ENCODE data around the gene CALD1.

CALD1 gene

GRCh38 chr7:134825666-134826065 lies 46.2 kb downstream of the CALD1 start:
- no peaks in the 10 kb centered on the region for H3K79me2 ChIP-seq (ENCODE audit: insufficient read depth, low read length)
- no peaks in the 10 kb centered on the region for H3K4me1 ChIP-seq (ENCODE audit: insufficient read depth, low read length, severe bottlenecking)
- no peaks in the 10 kb centered on the region for H3F3A ChIP-seq (ENCODE audit: insufficient read depth, low read length)
- TF ChIP-seq, protein P1, sequence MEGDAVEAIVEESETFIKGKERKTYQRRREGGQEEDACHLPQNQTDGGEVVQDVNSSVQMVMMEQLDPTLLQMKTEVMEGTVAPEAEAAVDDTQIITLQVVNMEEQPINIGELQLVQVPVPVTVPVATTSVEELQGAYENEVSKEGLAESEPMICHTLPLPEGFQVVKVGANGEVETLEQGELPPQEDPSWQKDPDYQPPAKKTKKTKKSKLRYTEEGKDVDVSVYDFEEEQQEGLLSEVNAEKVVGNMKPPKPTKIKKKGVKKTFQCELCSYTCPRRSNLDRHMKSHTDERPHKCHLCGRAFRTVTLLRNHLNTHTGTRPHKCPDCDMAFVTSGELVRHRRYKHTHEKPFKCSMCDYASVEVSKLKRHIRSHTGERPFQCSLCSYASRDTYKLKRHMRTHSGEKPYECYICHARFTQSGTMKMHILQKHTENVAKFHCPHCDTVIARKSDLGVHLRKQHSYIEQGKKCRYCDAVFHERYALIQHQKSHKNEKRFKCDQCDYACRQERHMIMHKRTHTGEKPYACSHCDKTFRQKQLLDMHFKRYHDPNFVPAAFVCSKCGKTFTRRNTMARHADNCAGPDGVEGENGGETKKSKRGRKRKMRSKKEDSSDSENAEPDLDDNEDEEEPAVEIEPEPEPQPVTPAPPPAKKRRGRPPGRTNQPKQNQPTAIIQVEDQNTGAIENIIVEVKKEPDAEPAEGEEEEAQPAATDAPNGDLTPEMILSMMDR (IDR thresholded peaks at IDR 0.05; ENCODE audit: low read length): no peak
- TF ChIP-seq EZH2 (IDR thresholded peaks at IDR 0.05; ENCODE audit: borderline replicate concordance, low read length): no peak
- H4K20me1 ChIP-seq (ENCODE audit: insufficient read depth, low read length): no peaks in the 10 kb centered on the region
- no peak overlapping the region for H3K27ac ChIP-seq (ENCODE audit: low read depth, low read length, poor library complexity, severe bottlenecking)
- no peaks in the 10 kb centered on the region for H3K9me3 ChIP-seq (ENCODE audit: low read length)
- H3K9ac ChIP-seq (ENCODE audit: low read length): no peak overlapping the region
- H2AFZ ChIP-seq (ENCODE audit: low read length): no peak overlapping the region
- no peaks in the 10 kb centered on the region for H3K27me3 ChIP-seq (ENCODE audit: insufficient read depth, low read length)
- H3K4me3 ChIP-seq (ENCODE audit: low read depth, low read length, poor library complexity, severe bottlenecking): no peak overlapping the region
- no peaks in the 10 kb centered on the region; the same call in 1 of the 2 replicates for H3K9me2 ChIP-seq (ENCODE audit: low read depth, low read length)
- no peaks in the 10 kb centered on the region for H3K36me3 ChIP-seq (ENCODE audit: insufficient read depth, low read length)
- no peak overlapping the region for H3K4me2 ChIP-seq (ENCODE audit: low read length)

- no peaks in the 10 kb centered on the region for H3K79me2 ChIP-seq (ENCODE audit: insufficient read depth, low read length)
- H3K9ac ChIP-seq (ENCODE audit: low read length): no peak overlapping the region
- H3K9me2 ChIP-seq (ENCODE audit: low read depth, low read length): no peaks in the 10 kb centered on the region
- no peak overlapping the region for H2AFZ ChIP-seq (ENCODE audit: low read length)
- no peak overlapping the region for H3K4me2 ChIP-seq (ENCODE audit: low read length)
- no peak for TF ChIP-seq EZH2 (IDR thresholded peaks at IDR 0.05; ENCODE audit: borderline replicate concordance, low read length)
- TF ChIP-seq, protein P1 (IDR thresholded peaks at IDR 0.05; ENCODE audit: low read length): no peak
- no peaks in the 10 kb centered on the region for H3K36me3 ChIP-seq (ENCODE audit: insufficient read depth, low read length)
- H3K27me3 ChIP-seq (ENCODE audit: insufficient read depth, low read length): no peaks in the 10 kb centered on the region
- no peak overlapping the region for H3K4me3 ChIP-seq (ENCODE audit: low read depth, low read length, poor library complexity, severe bottlenecking)
- H3K4me1 ChIP-seq (ENCODE audit: insufficient read depth, low read length, severe bottlenecking): no peaks in the 10 kb centered on the region
- H3F3A ChIP-seq (ENCODE audit: insufficient read depth, low read length): no peaks in the 10 kb centered on the region
- H3K27ac ChIP-seq (ENCODE audit: low read depth, low read length, poor library complexity, severe bottlenecking): no peak overlapping the region
- H4K20me1 ChIP-seq (ENCODE audit: insufficient read depth, low read length): no peaks in the 10 kb centered on the region
- H3K9me3 ChIP-seq (ENCODE audit: low read length): no peaks in the 10 kb centered on the region
Measured at GRCh38 chr7:134826105-134826504, 46.7 kb downstream of the CALD1 start.

DNA sequence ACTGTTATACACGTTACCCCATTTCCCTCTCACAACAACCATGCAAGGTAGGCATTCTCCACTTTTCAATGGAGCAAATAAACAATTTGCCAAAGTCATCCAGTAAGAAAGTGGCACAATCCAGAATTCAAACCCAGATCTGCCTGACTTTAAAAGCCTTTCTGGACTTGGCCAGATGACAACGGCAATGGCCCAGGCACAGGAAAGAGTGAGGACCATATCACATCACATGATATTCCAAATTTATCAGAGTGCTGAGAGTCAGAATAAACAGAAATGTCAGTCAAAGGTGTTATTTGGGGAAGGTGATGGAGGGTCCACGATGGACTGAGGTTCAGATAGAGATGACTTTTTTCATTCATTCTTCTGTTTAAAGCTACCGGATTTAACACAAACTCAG lies 48.0 kb downstream of the CALD1 start:
- no peak overlapping the region for H3K27ac ChIP-seq (ENCODE audit: low read depth, low read length, poor library complexity, severe bottlenecking)
- no peak overlapping the region for H3K9ac ChIP-seq (ENCODE audit: low read length)
- H4K20me1 ChIP-seq (ENCODE audit: insufficient read depth, low read length): no peaks in the 10 kb centered on the region
- no peak overlapping the region for H2AFZ ChIP-seq (ENCODE audit: low read length)
- H3F3A ChIP-seq (ENCODE audit: insufficient read depth, low read length): no peaks in the 10 kb centered on the region
- H3K79me2 ChIP-seq (ENCODE audit: insufficient read depth, low read length): no peaks in the 10 kb centered on the region
- H3K9me3 ChIP-seq (ENCODE audit: low read length): no peaks in the 10 kb centered on the region
- no peaks in the 10 kb centered on the region for H3K4me1 ChIP-seq (ENCODE audit: insufficient read depth, low read length, severe bottlenecking)
- H3K4me3 ChIP-seq (ENCODE audit: low read depth, low read length, poor library complexity, severe bottlenecking): no peak overlapping the region
- no peaks in the 10 kb centered on the region for H3K36me3 ChIP-seq (ENCODE audit: insufficient read depth, low read length)
- H3K4me2 ChIP-seq (ENCODE audit: low read length): no peak overlapping the region
- H3K9me2 ChIP-seq (ENCODE audit: low read depth, low read length): no peaks in the 10 kb centered on the region
- no peaks in the 10 kb centered on the region for H3K27me3 ChIP-seq (ENCODE audit: insufficient read depth, low read length)
- TF ChIP-seq, protein P1 (IDR thresholded peaks at IDR 0.05; ENCODE audit: low read length): no peak
- TF ChIP-seq EZH2 (IDR thresholded peaks at IDR 0.05; ENCODE audit: borderline replicate concordance, low read length): no peak

All from OCI-LY1 (cell line).